GM23248 (cell line): ENCODE data around the gene ACACA.

Experiments used
- EZH2 ChIP-seq: fragments of 200-600 bp; sonication (generic); IDR thresholded peaks from 2 replicates; pipeline ENCODE4 v1.6.1; 2018; ENCODE audit warnings: antibody characterized with exemption, mild to moderate bottlenecking; ENCODE audit not compliant: insufficient read depth, poor library complexity, severe bottlenecking
- EZH2phosphoT487 ChIP-seq: fragments of 200-600 bp; sonication (generic); IDR thresholded peaks from 2 replicates; pipeline ENCODE4 v1.6.1; 2018; ENCODE audit warnings: antibody characterized with exemption, moderate library complexity, mild to moderate bottlenecking, low read depth; ENCODE audit not compliant: insufficient read depth

GRCh38 chr17:37045351-37045922 is 361.2 kb downstream of the ACACA start:
- TF ChIP-seq EZH2phosphoT487 (no peak), EZH2 (no peak)
